GM19463 (cell line): Measurements from ENCODE around the gene ANKRA2.
A peak's percentile ranks its signal among the peaks of the same experiment; 100 is the strongest.
"Not testable (repeated sequence)": the region's sequence is repeated elsewhere in the genome, so short reads cannot be mapped to it uniquely, and the experiment has no call there.

Experiments used
- ATAC-seq: cut with Tn5 transposase; IDR thresholded peaks from one replicate; pipeline ENCODE4 v1.9.1; 2021; ENCODE audit warnings: mild to moderate bottlenecking, moderate library complexity; ENCODE audit not compliant: unreplicated experiment

The ANKRA2 gene

GRCh38 chr5:73552642-73553041, 12.8 kb downstream of the ANKRA2 start:
- ATAC-seq = no peak

- no peak for ATAC-seq
Measured at GRCh38 chr5:73550016-73550415, 15.4 kb downstream of the ANKRA2 start.

- no peak for ATAC-seq
Measured at GRCh38 chr5:73545403-73545779, 20.0 kb downstream of the ANKRA2 start.

GRCh38 chr5:73544429-73545402, 20.7 kb downstream of the ANKRA2 start:
- ATAC-seq = no peak

GRCh38 chr5:73542020-73542419, 23.4 kb downstream of the ANKRA2 start:
- no peak for ATAC-seq

GRCh38 chr5:73540192-73540591, 25.2 kb downstream of the ANKRA2 start:
- no peak for ATAC-seq

GRCh38 chr5:73539730-73540129, 25.7 kb downstream of the ANKRA2 start:
- no peak for ATAC-seq

- ATAC-seq = no peak
Measured at GRCh38 chr5:73534971-73535370, 30.5 kb downstream of the ANKRA2 start.

- ATAC-seq = no peak
Measured at GRCh38 chr5:73534011-73534644, 31.3 kb downstream of the ANKRA2 start.

GRCh38 chr5:73532195-73532594, 33.2 kb downstream of the ANKRA2 start:
- no peak for ATAC-seq

GRCh38 chr5:73531356-73531755, 34.1 kb downstream of the ANKRA2 start:
- no peak for ATAC-seq

GRCh38 chr5:73529081-73529480, 36.4 kb downstream of the ANKRA2 start:
- ATAC-seq = no peak

GRCh38 chr5:73528248-73528647, 37.2 kb downstream of the ANKRA2 start:
- ATAC-seq = no peak

GRCh38 chr5:73525606-73526203, 39.7 kb downstream of the ANKRA2 start:
- no peak for ATAC-seq

GRCh38 chr5:73523861-73524260, 41.6 kb downstream of the ANKRA2 start:
- ATAC-seq = no peak

- ATAC-seq = no peak
Measured at GRCh38 chr5:73522989-73523388, 42.5 kb downstream of the ANKRA2 start.

GRCh38 chr5:73519531-73520283, 45.7 kb downstream of the ANKRA2 start:
- ATAC-seq = peak; percentile 97

- ATAC-seq = no peak
Measured at GRCh38 chr5:73515232-73515631, 50.2 kb downstream of the ANKRA2 start.

GRCh38 chr5:73514418-73514817, 51.0 kb downstream of the ANKRA2 start:
- no peak for ATAC-seq

- ATAC-seq = no peak
Measured at GRCh38 chr5:73513996-73514395, 51.4 kb downstream of the ANKRA2 start.

- not testable (repeated sequence) for ATAC-seq
Measured at GRCh38 chr5:73508521-73508920, 56.9 kb downstream of the ANKRA2 start.
